PC-9 (cell line): ENCODE measurements around the gene KDM4B. TPM values are rescaled to one million over a fixed set of nuclear protein-coding genes. Genes with fewer than 3 reads are reported as not detected.
"Not testable (repeated sequence)": the region's sequence is repeated elsewhere in the genome, so short reads cannot be mapped to it uniquely, and the experiment has no call there.

ENCODE experiments used
- BruUV-seq: library from RNA; stranded (reverse); fragments of 400-500 nt; replicated peaks from 2 replicates; lab custom pipeline; 2021; lab: Mats Ljungman, UMichigan
- CTCF ChIA-PET: fragments of 300-600 bp; sonication (Branson Sonifier 250); formaldehyde crosslinking; loops from one replicate; lab custom pipeline; 2022; ENCODE audit warnings: antibody characterized with exemption; lab: Charles Lee
- POLR2A ChIA-PET: fragments of 300-600 bp; sonication (Branson Sonifier 250); formaldehyde crosslinking; loops from one replicate; lab custom pipeline; 2022; ENCODE audit warnings: antibody characterized with exemption; ENCODE audit not compliant: unreplicated experiment; lab: Charles Lee
- DNase-seq, 2 experiments: peaks; one replicate each; pipeline versions ENCODE4 v3.0.0 to v3.0.0-alpha.2; 2015 to 2022; ENCODE audit warnings: mixed read lengths in 1 of 2
- H2AFZ ChIP-seq: fragments of 200-600 bp; sonication (generic); 2 replicates; pipeline ENCODE4 v1.8.1; 2017; ENCODE audit warnings: antibody characterized with exemption
- H3F3A ChIP-seq: fragments of 200-600 bp; sonication (generic); 2 replicates; pipeline ENCODE4 v1.8.1; 2017; ENCODE audit warnings: antibody characterized with exemption, mild to moderate bottlenecking, low read depth; ENCODE audit not compliant: insufficient read depth
- H3K27ac ChIP-seq: fragments of 200-600 bp; sonication (generic); 2 replicates; pipeline ENCODE4 v1.6.1; 2016; ENCODE audit warnings: mixed run types
- H3K27me3 ChIP-seq: fragments of 200-600 bp; sonication (generic); 2 replicates; pipeline ENCODE4 v1.6.1; 2016; ENCODE audit warnings: low read depth, mixed run types; ENCODE audit not compliant: insufficient read depth
- H3K36me3 ChIP-seq: fragments of 200-600 bp; sonication (generic); 2 replicates; pipeline ENCODE4 v1.6.1; 2016; ENCODE audit warnings: low read depth, mixed run types
- H3K4me1 ChIP-seq: fragments of 200-600 bp; sonication (generic); replicated peaks from 2 replicates; pipeline ENCODE4 v1.6.1; 2016; ENCODE audit warnings: mixed run types; ENCODE audit not compliant: insufficient read depth
- H3K4me2 ChIP-seq: fragments of 200-600 bp; sonication (generic); 2 replicates; pipeline ENCODE4 v1.6.1; 2017; ENCODE audit warnings: mixed run types
- H3K4me3 ChIP-seq: fragments of 200-600 bp; sonication (generic); 2 replicates; pipeline ENCODE4 v1.6.1; 2016; ENCODE audit warnings: mixed run types
- H3K79me2 ChIP-seq: fragments of 200-600 bp; sonication (generic); 2 replicates; pipeline ENCODE4 v1.6.1; 2017; ENCODE audit warnings: low read depth, mixed run types
- H3K9me2 ChIP-seq: fragments of 200-600 bp; sonication (generic); 2 replicates; pipeline ENCODE4 v1.8.1; 2017; ENCODE audit warnings: mild to moderate bottlenecking; ENCODE audit not compliant: insufficient read depth
- H3K9me3 ChIP-seq: fragments of 200-600 bp; sonication (generic); 2 replicates; pipeline ENCODE4 v1.8.1; 2016; ENCODE audit warnings: low read depth; ENCODE audit not compliant: insufficient read depth
- H4K20me1 ChIP-seq: fragments of 200-600 bp; sonication (generic); 2 replicates; pipeline ENCODE4 v1.8.1; 2017; ENCODE audit not compliant: insufficient read depth
- CTCF ChIP-seq: fragments of 200-600 bp; sonication (generic); conservative IDR thresholded peaks from 2 replicates; pipeline ENCODE4 v1.6.1; 2017; ENCODE audit warnings: mixed run types, antibody characterized with exemption, mild to moderate bottlenecking, moderate library complexity
- EZH2 ChIP-seq: fragments of 200-600 bp; sonication (generic); IDR thresholded peaks from 2 replicates; pipeline ENCODE4 v1.8.0; 2017; ENCODE audit warnings: antibody characterized with exemption, low read depth
- intact Hi-C: fragments of 100-400 bp; cut with micrococcal nuclease; formaldehyde crosslinking; loops from one replicate; pipeline ENCODE4 v1.10.0; 2022; ENCODE audit not compliant: unreplicated experiment
- total RNA-seq: library from RNA; stranded (reverse); gene quantifications from 2 replicates; pipeline ENCODE4 v1.2.3, GENCODE V29; 2021

The KDM4B gene
- total RNA-seq, 1 experiment from 2014 or later = 19.5 TPM

- Histone ChIP-seq H3K9me2 (no peaks in the 10 kb centered on the region), H4K20me1 (peaks cover 7% of the 10 kb centered on the region; the same call in 1 of the 2 replicates), H3K4me2 (no peak overlapping the region), H3K27ac (no peak overlapping the region), H3K36me3 (no peaks in the 10 kb centered on the region), H3K4me3 (no peak overlapping the region), H3K27me3 (no peaks in the 10 kb centered on the region), H3K9me3 (no peaks in the 10 kb centered on the region), H3K79me2 (peaks cover 39% of the 10 kb centered on the region), H3F3A (peaks cover 5% of the 10 kb centered on the region), H2AFZ (no peak overlapping the region), H3K4me1 (peaks cover 28% of the 10 kb centered on the region)
- BruUV-seq = no TSS peak
- no peak for TF ChIP-seq EZH2
- TF ChIP-seq CTCF = no peak
- intact Hi-C loops = loop anchor here (5.0 kb wide), 1 partner anchor 63 kb away; no protein-coding TSS in a partner anchor
- ChIA-PET CTCF (no interaction called here), POLR2A (interaction anchor here (0.7 kb wide), 1 partner anchor 17 kb away, joined by 10 read pairs; no protein-coding TSS in a partner anchor)
- no peak for DNase-seq
Observed at GRCh38 chr19:4974880-4975469, 6.1 kb downstream of the KDM4B start.

GRCh38 chr19:4975601-4976000 is 6.7 kb downstream of the KDM4B start:
- BruUV-seq, H3F3A ChIP-seq, intact Hi-C loops, H2AFZ ChIP-seq, H3K4me2 ChIP-seq, DNase-seq, H3K9me2 ChIP-seq, H3K27me3 ChIP-seq, H4K20me1 ChIP-seq, CTCF ChIA-PET, H3K36me3 ChIP-seq, H3K27ac ChIP-seq, H3K9me3 ChIP-seq, H3K4me3 ChIP-seq: not testable (repeated sequence)
- POLR2A ChIA-PET = interaction anchor here (0.7 kb wide), 1 partner anchor 18 kb away, joined by 10 read pairs; no protein-coding TSS in a partner anchor
- Histone ChIP-seq H3K79me2 (peaks cover 33% of the 10 kb centered on the region), H3K4me1 (peaks cover 21% of the 10 kb centered on the region)

GRCh38 chr19:4976401-4977298 is 7.7 kb downstream of the KDM4B start:
- no peaks in the 10 kb centered on the region for H3K27me3 ChIP-seq
- no TSS peak for BruUV-seq
- no peak for TF ChIP-seq EZH2
- TF ChIP-seq CTCF = no peak
- no peak overlapping the region for H3K4me3 ChIP-seq
- H3K4me2 ChIP-seq = no peak overlapping the region
- intact Hi-C loops = no loop called here
- no peaks in the 10 kb centered on the region for H3K36me3 ChIP-seq
- ChIA-PET CTCF (no interaction called here), POLR2A (no interaction called here)
- no peak for DNase-seq
- no peaks in the 10 kb centered on the region for H3K9me3 ChIP-seq
- H3K9me2 ChIP-seq = no peaks in the 10 kb centered on the region
- H3K79me2 ChIP-seq = peaks cover 23% of the 10 kb centered on the region
- no peak overlapping the region for H2AFZ ChIP-seq
- H3K4me1 ChIP-seq = peaks cover 12% of the 10 kb centered on the region
- H3F3A ChIP-seq = peaks cover 5% of the 10 kb centered on the region
- H3K27ac ChIP-seq = no peak overlapping the region
- H4K20me1 ChIP-seq = peaks cover 7% of the 10 kb centered on the region; the same call in 1 of the 2 replicates
